ENCODE data around the gene MID1IP1.

The MID1IP1 gene

DNA sequence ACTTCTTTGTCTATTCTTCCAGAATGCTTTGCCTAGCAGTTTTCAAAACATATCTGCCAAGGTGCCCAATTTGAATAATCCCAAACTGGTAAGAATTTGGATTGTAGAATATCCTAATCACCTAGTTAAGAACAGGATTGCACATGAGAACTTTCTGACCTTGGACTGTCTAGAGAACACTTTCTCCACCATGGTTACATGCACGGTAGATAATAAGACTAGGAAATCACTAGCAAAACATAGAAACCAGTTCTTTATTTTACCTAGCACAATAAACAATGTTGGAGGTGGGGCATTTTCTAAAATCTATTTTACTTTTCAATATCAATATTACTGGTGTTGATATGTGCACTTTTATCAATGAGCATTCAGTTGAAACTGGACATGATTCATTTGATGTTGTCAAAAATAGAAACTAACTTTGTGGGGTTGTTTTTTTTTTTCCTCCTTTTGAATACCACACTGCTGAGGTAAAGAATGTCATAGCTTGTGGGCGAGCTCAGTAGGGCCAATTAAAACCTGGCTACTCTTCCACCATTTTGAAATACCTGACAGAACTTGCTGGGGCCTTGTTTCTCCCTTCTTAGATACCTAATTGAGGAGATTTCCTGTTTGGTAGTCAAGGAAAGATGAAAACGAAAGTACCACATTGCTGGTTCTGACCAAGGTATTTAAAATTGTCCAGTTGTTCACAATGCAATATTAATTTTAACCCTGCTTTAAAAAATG lies 10.4 kb downstream of the MID1IP1 start:
- DNase-seq: no peak
- intact Hi-C loops (cut with DNase I): no loop called here

DNA sequence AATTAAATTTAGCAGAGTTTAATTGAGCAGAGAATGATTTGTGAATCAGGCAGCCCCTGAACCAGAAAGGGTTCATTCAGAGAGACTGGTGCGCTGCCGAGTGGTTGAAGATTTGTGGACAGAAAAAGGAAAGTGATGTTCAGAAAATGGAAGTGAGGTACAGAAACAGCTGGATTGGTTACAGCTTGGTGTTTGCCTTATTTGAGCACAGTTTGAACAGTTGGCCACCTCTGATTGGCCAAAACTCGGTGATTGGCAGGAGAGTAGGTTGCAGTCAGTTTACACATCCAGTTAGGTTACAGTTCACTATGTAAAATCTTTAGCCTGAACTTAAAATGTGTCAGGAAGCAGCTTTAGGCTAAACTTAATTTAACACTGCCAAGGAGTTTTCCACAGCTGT lies 14.9 kb downstream of the MID1IP1 start:
- DNase-seq: peak in 1 of 10 donors; percentile 35
- intact Hi-C loops (cut with DNase I): no loop called here

DNA sequence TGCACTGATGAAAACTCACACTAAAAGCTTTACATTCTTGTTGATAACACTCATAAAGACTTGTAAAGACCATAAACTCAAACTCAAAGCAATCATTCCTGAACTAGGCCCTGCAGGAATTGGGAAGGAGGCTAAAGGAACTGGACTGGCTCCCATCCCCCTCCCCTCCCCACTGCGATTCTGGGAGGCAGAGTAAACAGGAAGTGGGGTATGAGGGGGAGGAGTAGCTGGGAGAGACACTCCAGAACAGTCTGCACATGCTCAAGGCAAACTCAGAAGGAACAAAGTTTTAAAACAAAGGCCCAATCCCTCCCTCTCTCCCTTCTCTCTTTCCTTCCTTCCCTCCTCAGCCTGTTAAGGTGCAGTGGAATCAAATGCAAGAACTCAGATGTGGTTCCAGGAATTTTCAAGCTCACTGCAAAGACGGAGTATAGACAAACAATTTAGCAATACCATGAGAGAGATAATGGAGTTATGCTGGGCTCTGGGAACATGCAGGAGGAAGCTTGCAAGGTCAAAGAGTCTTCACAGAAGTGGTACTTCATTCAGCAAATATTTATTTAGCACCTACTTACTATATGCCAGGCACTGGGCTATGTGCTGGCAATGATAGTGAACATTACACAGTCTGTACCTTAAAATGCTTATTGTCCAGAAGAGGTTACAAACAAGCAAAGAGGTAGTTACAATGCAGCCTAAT lies 15.9 kb downstream of the MID1IP1 start:
- intact Hi-C loops (cut with DNase I): no loop called here
- peak in 1 of 10 donors; percentile 24 for DNase-seq

DNA sequence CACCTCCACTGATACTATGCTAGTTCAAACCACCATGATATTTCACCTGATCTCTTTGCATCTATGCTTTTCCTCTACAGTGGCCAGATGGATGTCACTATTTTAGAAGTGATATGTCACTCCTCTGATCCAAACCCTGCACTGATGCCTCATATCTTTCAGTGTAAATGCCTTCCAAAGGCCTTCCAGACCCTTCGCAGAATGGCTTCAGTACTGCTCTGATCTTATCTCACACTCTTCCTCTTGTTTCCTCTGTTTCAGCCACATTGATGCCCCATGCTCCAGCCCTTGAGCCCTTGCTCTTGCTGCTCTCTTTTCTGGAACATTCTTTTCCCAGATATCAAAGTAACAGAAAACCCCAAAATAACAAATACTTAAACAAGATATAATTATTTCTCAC lies 17.9 kb downstream of the MID1IP1 start:
- DNase-seq: no peak
- intact Hi-C loops (cut with DNase I): no loop called here

DNA sequence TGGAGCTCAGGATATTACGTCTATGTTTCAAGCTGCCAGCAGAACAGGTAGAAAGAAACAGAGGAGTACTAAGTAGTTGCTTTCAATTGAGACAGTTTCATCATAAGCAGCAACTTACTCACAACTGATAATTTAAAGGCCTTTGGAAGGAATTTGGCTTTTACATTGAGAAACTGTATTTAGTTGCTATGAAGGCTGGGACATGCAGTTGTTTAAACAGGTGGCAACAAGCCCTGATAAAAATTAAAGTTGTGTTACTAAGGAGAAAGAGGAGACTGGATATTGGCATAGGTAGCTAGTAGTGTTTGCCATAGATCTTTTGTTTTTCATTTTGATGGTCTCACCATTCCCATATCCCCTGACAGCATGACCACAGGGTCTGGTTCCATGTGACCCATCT lies 18.4 kb downstream of the MID1IP1 start:
- intact Hi-C loops (cut with DNase I): no loop called here
- no peak for DNase-seq

DNA sequence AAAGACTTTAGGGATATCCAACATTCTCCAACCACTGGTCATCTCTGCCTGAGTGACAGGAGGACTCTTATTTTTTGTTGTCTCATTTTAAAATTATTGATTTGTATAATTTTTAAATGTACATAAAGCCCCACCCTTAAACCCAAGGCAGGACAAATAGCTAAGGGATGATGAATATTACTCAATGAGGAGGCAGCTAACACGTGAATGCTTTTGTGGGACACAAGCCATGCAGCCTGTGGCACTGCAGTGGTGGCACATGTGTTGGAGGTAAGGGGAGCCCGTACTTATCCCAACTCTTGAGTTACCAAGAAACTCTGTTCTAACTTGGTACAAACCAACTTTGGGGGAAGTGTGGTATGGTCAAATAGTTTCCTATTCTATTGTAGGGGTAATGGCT lies 19.5 kb downstream of the MID1IP1 start:
- intact Hi-C loops (cut with DNase I): no loop called here

DNA sequence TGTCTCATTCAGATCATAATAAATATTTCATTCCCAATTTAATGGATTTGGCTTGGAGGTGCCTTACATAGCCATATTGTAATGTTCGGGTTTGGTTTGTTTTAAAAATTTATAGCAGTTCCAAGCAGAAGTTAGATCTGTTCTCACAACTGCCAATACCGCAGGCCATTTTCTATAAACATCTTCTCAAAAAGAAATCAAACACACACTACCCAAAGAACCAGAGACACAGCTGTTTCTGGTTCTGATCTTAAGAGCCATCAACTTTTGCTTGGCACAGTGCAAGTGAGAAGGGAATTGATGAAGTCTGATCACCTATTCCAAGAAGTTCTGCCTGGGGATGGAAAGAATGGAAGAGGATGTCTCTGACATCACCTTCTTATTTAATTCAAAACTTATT lies 22.9 kb downstream of the MID1IP1 start:
- intact Hi-C loops (cut with DNase I): no loop called here
- no peak for DNase-seq

More for the DNA sequence above, 19.5 kb downstream of the MID1IP1 start:
- no peak for DNase-seq

DNA sequence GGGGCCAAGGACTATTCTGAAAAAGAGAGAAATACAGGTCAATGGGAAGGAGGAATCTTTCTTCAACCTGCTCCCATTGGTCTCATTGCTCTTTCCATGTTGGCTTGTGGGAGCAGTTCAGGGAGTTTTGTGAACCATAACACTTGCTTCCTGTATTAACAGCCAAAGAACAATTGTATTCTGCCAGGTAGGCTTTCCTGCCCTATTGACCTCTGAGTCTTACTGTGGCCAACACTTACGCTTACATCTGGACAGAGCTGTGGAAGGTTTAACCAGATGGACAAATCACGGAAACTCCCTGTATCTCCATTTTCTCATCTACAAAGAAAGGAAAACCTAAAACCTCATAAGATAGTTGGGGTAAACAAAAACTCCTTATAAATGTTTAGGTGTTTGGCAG lies 30.7 kb downstream of the MID1IP1 start:
- no peak for DNase-seq
- intact Hi-C loops (cut with DNase I): no loop called here

DNA sequence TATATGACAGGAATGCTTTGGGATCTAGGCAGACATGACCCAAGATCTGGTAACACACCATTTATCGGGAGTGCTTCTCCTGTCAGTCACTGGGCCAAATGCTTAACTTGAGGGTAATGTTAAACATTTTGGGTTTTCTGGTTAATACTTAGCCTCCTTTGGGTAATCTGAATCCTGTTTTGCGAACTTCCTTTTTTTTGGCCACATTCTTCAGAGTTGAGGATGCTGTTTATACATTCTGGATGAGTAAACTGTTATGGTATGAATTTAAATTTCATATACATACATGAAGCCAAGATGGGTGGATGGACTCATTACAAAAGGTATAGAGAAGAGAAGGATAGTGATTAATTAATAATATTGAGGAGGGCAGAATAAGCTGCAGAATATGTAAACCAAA lies 36.1 kb downstream of the MID1IP1 start:
- DNase-seq: no peak
- intact Hi-C loops (cut with DNase I): no loop called here

DNA sequence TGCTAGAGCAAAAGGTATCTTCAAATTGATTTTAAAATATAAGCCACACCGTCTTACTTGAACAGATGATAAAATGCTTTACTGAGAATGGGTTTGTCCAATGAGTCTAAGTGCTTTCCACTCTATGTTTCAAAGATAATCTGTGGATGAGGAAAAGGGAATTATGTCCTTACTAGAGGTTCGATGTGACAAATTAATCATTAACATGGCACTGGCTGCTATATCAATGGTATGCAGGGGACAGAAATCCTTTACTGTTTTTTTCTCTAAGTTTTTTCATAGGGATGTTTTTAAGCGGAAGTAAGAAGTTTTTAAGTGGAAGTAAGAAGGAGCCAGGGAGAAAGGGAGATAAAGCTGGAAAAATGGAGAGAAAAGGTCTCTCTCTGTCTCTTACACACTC lies 38.0 kb downstream of the MID1IP1 start:
- intact Hi-C loops (cut with DNase I): no loop called here
- DNase-seq: no peak

DNA sequence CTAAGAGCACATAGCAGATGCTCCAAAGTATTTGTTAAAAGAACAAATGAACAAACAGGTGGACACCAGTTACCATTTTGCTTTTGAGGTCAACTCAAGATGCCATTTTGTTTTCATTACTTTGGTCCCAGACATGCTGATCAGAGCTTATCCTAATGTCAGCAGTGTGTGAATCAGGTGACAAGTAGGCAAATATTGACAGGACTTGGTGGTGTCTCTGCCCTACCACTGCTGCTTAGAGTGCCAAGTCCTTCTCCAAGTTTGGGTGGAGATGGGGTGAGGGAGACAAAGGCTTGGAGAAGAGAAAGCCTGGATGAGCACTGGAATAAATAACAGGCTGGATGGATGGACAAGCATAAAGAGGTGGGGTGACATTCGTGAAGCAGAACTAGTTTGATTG lies 38.7 kb downstream of the MID1IP1 start:
- DNase-seq: no peak
- intact Hi-C loops (cut with DNase I): no loop called here

DNA sequence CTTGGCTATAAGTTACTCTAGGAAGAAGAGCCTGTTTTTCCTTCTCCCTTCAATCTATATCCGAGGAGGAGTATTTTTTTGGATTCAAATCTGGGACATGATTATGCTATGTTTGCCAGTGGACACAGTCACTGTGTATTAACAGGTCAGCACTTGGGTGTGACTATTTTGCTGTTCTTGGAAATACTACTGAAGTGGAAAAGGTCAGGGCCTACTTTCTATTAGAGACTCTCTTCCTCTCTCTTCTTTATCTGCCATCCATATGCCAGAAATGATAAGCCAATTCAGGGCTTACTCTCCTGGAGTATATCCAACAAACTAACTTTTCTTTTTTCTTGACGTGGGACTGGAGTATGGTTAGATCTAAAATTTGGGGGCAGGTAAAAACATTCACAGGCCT lies 40.5 kb downstream of the MID1IP1 start:
- no peak for DNase-seq
- intact Hi-C loops (cut with DNase I): no loop called here

DNA sequence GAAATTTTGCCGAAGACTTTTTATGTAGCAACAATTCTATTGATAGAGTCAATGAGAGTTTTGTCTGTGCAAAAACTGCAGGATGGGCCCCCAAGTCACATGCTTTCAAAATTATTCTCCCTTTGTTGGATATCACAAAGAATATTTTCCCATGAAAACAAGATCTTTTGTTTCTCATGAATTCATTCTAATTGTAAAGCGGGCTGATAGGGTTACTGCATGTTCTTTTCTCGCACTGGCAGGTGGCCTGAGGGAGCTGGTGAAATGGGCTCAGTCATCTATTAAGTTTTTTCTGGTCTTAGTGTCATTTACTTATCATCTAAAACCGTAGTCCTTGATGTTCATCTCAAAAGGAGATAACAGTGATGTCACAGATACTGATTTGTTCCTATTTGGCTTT lies 44.2 kb downstream of the MID1IP1 start:
- intact Hi-C loops (cut with DNase I): no loop called here
- peak in 3 of 10 donors; percentile 6 to 14 (median 6) for DNase-seq

DNA sequence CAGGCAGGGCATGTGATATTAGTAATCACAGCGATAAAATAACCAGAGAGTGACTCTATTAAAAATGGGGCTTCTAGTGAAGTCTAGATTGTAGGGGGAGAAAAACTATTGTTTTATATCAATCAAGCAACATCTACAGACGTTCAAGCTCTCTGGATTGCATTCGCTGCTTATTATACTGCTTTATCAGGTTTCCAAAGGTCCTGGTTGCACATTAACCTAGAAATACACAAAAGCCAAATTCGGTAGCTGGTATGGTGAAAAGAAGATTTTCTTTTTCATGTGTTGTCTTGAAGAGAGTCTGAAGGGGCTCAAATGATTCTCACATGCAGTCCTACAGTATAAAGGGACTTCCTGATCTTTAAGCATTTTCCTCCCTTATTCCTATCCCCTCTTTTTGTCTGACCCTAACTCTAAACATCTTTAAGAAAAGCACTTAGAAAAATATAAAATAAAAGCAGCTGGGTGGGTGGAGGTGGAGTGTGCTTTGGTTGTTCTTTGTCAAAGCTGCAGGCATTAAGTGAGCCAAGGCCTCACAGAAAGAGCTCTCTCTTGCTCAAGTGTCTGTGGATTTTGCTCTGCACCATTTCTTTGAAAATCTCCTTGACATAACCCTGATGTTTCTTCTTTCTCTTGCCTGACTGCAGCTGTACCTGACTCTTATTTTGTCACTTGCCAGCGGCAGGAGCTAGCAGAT lies 46.1 kb downstream of the MID1IP1 start:
- no peak for DNase-seq
- intact Hi-C loops (cut with DNase I): no loop called here

DNA sequence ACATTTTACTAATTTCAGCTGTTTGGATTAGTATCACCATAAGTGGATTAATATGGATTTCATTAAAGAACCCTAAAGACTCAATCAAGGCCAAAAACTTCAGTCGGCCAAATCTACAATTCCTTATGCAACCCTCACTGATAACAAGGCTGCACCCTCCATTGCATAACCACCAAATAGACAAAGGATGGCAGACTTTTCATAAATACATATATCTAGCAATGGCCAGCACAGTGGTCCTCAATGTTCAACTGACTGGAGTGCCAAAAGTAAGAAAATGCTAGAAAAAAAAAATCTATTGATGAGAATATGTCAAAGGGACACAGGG lies 46.6 kb downstream of the MID1IP1 start:
- DNase-seq: no peak
- intact Hi-C loops (cut with DNase I): no loop called here

DNA sequence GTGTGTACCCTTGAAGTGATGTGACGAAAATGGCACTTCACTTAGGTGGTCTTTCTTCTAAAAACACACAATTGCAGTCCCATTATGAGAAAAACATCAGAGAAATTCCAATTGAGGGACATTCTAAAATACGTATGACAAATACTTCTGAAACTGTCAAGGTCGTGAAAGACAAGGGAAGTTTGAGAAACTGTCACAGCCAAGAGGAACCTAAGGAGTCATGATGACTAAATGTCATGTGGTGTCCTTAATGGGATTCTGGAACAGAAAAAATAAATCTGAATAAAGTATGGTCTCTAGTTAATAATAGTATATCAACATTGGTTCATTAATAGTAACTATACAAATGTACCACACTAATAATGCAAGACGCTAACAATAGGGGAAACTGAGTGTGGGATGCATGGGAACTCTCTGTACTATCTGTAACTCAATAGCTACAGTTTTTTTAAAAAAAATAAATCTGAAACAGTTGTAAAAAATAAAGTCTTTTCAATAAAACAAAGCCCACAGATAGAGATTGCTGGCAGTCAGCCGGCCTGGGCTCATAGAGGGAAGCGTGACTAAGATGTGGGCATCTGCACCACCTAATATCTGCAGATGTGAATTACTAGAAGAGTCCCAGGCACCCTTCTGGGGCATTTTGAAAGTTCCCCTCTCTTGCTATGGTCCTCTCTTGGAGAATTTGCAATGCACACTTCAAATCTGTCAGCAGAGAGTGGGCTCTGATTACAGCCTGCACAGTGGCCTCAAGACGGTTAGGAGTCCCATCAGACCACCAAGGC lies 47.6 kb downstream of the MID1IP1 start:
- intact Hi-C loops (cut with DNase I): no loop called here
- DNase-seq: no peak

DNA sequence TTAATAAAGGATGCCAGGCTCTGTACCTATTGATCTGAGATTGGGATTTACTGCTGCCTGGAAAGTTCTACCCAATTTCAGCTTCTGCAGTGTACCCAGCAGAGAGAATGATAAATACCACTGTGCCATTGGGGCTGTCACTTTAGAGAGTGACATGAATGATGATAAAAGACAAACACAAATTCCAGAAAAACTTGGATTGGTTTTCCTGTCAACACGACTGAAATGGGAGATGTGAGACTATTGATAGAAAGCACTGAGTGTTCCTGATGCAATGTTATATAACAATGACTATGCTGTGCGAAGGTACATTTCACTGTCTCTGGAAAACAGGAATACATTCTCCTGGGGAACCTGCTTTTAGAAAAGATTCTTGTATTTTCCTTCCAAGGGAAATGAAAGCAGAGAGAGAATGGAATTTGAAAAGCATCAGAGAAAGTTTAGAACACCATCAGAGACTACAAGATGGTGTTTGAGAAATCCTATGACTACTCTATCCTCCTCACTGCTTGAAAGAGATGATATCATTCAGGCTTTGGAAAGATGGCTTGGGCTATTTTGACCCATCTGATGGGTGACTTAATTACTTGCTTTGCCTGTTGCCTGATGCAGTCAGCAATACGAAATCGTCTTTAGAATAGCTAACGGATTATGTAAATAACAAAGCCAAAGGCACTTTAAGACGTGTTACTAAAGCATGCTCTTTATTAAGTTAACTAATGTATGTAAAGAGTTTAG lies 49.7 kb downstream of the MID1IP1 start:
- intact Hi-C loops (cut with DNase I): no loop called here

DNA sequence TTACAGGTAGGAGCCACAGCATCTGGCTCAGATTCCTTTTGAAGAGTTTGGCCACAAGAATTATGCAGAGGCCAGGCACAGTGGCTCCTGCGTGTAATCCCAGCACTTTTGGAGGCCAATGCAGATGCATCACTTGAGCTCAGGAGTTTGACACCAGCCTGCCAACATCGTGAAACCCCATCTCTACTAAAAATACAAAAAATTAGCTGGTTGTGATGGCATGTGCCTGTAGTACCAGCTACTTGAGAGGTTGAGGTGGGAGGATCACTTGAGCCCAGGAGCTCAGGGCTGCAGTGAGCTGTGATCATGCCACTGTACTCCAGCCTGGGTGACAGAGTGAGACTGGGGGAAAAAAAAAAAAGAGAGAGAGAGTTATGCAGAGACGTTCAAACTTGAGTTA lies 53.0 kb downstream of the MID1IP1 start:
- no peak for DNase-seq
- intact Hi-C loops (cut with DNase I): no loop called here

More for the DNA sequence above, 49.7 kb downstream of the MID1IP1 start:
- no peak for DNase-seq
